GM18519 (cell line): ENCODE data around the gene NEO1.
"Not testable (repeated sequence)": the region's sequence is repeated elsewhere in the genome, so short reads cannot be mapped to it uniquely, and the experiment has no call there.

ENCODE experiments used
- ATAC-seq: cut with Tn5 transposase; IDR thresholded peaks from one replicate; pipeline ENCODE4 v1.9.1; 2021; ENCODE audit warnings: mild to moderate bottlenecking, moderate library complexity; ENCODE audit not compliant: unreplicated experiment, low FRiP score

NEO1 gene

GRCh38 chr15:73190189-73190601 is 137.9 kb downstream of the NEO1 start:
- no peak for ATAC-seq

GRCh38 chr15:73195166-73195565 is 142.9 kb downstream of the NEO1 start:
- ATAC-seq: no peak

- no peak for ATAC-seq
Observed at GRCh38 chr15:73196113-73196512, 143.8 kb downstream of the NEO1 start.

GRCh38 chr15:73200339-73200738 is 148.1 kb downstream of the NEO1 start:
- ATAC-seq: no peak

- ATAC-seq: no peak
Observed at GRCh38 chr15:73210630-73211029, 158.4 kb downstream of the NEO1 start.

GRCh38 chr15:73212424-73212823 is 160.2 kb downstream of the NEO1 start:
- no peak for ATAC-seq

- ATAC-seq: not testable (repeated sequence)
Observed at GRCh38 chr15:73221450-73221849, 169.2 kb downstream of the NEO1 start.

- ATAC-seq: no peak
Observed at GRCh38 chr15:73225358-73226015, 173.2 kb downstream of the NEO1 start.

- no peak for ATAC-seq
Observed at GRCh38 chr15:73226093-73226814, 174.0 kb downstream of the NEO1 start.

- ATAC-seq: no peak
Observed at GRCh38 chr15:73227433-73228056, 175.3 kb downstream of the NEO1 start.

- no peak for ATAC-seq
Observed at GRCh38 chr15:73228128-73228646, 175.9 kb downstream of the NEO1 start.

GRCh38 chr15:73231661-73232419 is 179.6 kb downstream of the NEO1 start:
- no peak for ATAC-seq

- no peak for ATAC-seq
Observed at GRCh38 chr15:73232776-73233175, 180.5 kb downstream of the NEO1 start.

GRCh38 chr15:73233623-73234022 is 181.4 kb downstream of the NEO1 start:
- ATAC-seq: no peak

GRCh38 chr15:73237910-73238309 is 185.6 kb downstream of the NEO1 start:
- no peak for ATAC-seq

- ATAC-seq: no peak
Observed at GRCh38 chr15:73239564-73240215, 187.4 kb downstream of the NEO1 start.

- ATAC-seq: no peak
Observed at GRCh38 chr15:73240866-73241499, 188.7 kb downstream of the NEO1 start.

GRCh38 chr15:73244333-73244732 is 192.1 kb downstream of the NEO1 start:
- ATAC-seq: no peak

- ATAC-seq: no peak
Observed at GRCh38 chr15:73246439-73246838, 194.2 kb downstream of the NEO1 start.

GRCh38 chr15:73246898-73247297 is 194.6 kb downstream of the NEO1 start:
- no peak for ATAC-seq
